Measurements from ENCODE around the gene TMEM238L. TPM values are rescaled to one million over a fixed set of nuclear protein-coding genes. Genes with fewer than 3 reads are reported as not detected.
A peak's percentile ranks its signal among the peaks of the same experiment; 100 is the strongest.

The TMEM238L gene
- total RNA-seq, 3 donors from 2014 or later, result 47.5 to 122 (median 76.5) TPM

DNA sequence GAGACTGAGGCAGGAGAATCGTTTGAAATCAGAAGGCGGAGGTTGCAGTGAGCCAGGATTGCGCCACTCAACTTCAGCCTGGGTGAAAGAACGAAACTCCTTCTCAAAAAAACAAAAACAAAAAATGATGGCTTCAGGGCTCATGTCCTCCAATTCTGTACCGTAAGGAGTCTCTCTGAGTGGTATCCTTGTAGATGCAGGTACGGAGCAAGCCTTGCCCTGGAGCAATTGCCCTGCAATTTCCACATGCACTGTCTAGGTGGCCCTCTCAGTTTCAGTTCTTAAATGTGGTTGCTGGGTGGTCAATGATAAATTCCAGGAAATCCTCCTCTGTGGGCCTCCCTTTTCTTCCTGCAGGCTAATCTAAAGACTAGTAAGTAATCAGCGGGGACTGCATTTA lies 10.6 kb downstream of the TMEM238L start:
- intact Hi-C loops (cut with DNase I, micrococcal nuclease), result no loop called here
- DNase-seq, result no peak

DNA sequence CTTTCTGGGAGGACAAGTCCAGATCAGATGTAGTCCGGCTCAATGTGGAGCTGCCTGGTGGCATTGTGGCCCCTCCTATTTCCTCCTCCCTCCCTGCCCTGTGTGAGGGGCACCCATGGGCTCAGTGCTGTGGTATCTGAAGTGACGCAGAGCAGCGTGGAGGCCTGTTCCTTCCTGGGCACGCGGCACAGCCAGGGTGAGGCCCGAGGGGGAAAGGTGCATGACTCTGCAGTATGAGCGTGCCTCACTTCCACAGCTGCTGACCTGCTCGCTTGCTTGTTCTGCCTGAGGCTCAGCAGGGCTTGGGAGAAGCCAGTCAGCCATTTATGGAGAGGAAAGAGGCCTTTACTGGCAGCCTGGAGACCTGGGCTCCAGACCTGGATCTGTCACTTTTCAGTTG lies 11.7 kb downstream of the TMEM238L start:
- H3K4me1 ChIP-seq (ENCODE audit: low read depth), result peaks cover 19% of the 10 kb centered on the region

More for the DNA sequence above, 10.6 kb downstream of the TMEM238L start:
- TF ChIP-seq, protein P1, sequence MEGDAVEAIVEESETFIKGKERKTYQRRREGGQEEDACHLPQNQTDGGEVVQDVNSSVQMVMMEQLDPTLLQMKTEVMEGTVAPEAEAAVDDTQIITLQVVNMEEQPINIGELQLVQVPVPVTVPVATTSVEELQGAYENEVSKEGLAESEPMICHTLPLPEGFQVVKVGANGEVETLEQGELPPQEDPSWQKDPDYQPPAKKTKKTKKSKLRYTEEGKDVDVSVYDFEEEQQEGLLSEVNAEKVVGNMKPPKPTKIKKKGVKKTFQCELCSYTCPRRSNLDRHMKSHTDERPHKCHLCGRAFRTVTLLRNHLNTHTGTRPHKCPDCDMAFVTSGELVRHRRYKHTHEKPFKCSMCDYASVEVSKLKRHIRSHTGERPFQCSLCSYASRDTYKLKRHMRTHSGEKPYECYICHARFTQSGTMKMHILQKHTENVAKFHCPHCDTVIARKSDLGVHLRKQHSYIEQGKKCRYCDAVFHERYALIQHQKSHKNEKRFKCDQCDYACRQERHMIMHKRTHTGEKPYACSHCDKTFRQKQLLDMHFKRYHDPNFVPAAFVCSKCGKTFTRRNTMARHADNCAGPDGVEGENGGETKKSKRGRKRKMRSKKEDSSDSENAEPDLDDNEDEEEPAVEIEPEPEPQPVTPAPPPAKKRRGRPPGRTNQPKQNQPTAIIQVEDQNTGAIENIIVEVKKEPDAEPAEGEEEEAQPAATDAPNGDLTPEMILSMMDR (IDR thresholded peaks at IDR 0.05), result no peak
- ATAC-seq, result no peak
- H3K4me3 ChIP-seq, result no peak overlapping the region
- H3K4me1 ChIP-seq (ENCODE audit: low read depth), result peaks cover 28% of the 10 kb centered on the region
- no peaks in the 10 kb centered on the region for H3K9me3 ChIP-seq
- no peaks in the 10 kb centered on the region for H3K36me3 ChIP-seq (ENCODE audit: low read depth)

DNA sequence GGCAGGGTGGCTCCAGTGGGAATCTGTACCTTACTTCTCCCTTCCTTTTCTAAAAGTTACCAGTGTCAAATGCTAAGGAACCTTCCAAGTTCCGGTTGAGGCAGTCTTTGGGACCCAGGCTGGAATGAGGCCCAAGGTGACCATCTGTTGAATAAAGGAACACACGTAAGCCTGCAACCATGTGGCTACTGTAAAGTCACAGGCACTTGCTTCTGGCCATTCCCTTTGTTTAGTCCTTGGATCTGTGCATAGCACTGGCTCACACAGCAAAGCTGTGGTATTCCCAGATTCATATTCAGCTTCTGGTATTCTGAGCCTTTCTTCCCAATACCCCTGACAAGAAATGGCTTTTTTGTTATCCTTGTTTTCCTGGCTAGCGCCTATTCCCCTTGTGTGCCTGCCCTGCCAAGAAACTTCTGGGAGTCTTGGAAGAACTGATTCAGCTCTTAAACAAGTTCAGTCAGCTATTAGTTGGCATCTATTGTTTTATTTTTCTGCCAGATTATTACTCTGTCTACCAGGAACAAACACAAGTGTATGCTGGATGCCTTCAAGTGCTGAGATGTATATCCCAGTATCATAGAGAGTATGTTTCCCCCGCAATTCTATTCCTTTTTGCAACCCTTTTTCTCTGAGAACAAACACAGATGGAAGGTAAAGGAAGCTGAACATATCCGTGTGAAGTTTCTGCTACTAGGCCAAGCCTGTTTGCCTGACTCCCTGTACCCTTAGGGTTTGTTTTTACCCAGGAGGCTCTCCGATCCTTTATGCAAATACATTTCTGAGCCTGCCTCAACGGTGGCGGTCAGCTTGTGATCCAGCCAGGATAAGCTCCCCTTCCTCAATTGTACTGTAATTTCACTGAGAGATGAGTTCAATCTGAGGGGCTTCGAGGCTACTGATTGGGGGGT lies 13.2 kb downstream of the TMEM238L start:
- no peaks in the 10 kb centered on the region for H3K9me3 ChIP-seq
- H3K4me1 ChIP-seq (ENCODE audit: low read depth), result peaks cover 23% of the 10 kb centered on the region
- TF ChIP-seq, protein P1 (IDR thresholded peaks at IDR 0.05), result no peak
- intact Hi-C loops (cut with DNase I, micrococcal nuclease), result no loop called here
- DNase-seq, result peak in 1 of 3 donors; percentile 74
- H3K4me3 ChIP-seq, result no peak overlapping the region
- ATAC-seq, result peak; percentile 48
- H3K36me3 ChIP-seq (ENCODE audit: low read depth), result no peaks in the 10 kb centered on the region

More for the DNA sequence above, 11.7 kb downstream of the TMEM238L start:
- TF ChIP-seq, protein P1 (IDR thresholded peaks at IDR 0.05), result no peak
- peak in 2 of 3 donors; percentile 68 to 70 for DNase-seq
- peak; percentile 77 for ATAC-seq
- no peaks in the 10 kb centered on the region for H3K9me3 ChIP-seq
- intact Hi-C loops (cut with DNase I, micrococcal nuclease), result no loop called here
- H3K4me3 ChIP-seq, result no peak overlapping the region
- no peaks in the 10 kb centered on the region for H3K36me3 ChIP-seq (ENCODE audit: low read depth)

DNA sequence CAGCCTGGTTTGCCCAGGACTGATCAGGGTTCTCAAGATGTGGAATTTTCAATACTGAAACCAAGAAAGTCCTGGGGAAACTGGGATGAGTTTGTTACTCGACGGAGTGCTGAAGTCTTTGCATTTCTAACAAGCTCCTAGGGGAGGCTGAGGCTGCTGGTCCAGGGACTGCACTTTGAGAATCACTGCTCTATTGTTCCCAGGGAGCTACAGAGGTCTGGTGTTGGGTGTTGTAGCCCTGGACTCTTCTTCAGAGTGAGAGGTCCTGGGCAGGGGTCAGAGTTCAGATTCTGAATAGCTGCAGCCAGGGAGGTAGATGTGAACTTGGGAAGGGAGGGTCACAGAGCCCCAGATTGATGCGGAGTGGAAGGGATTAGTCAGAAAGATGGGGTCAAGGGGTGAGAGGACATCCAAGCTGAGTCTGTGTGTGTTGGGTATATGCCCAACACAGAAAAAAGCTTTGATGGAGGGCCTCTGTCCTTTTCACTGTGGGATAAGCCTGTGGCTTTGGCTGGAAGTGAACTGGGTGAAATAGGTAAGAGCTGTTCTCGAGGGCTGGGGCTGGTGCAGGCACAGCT lies 14.1 kb downstream of the TMEM238L start:
- TF ChIP-seq, protein P1 (IDR thresholded peaks at IDR 0.05), result no peak
- ATAC-seq (no peak), DNase-seq (no peak)
- intact Hi-C loops (cut with DNase I, micrococcal nuclease), result no loop called here
- H3K4me3 ChIP-seq, result no peak overlapping the region
- H3K4me1 ChIP-seq (ENCODE audit: low read depth), result peaks cover 31% of the 10 kb centered on the region
- H3K9me3 ChIP-seq, result no peaks in the 10 kb centered on the region
- H3K36me3 ChIP-seq (ENCODE audit: low read depth), result no peaks in the 10 kb centered on the region

DNA sequence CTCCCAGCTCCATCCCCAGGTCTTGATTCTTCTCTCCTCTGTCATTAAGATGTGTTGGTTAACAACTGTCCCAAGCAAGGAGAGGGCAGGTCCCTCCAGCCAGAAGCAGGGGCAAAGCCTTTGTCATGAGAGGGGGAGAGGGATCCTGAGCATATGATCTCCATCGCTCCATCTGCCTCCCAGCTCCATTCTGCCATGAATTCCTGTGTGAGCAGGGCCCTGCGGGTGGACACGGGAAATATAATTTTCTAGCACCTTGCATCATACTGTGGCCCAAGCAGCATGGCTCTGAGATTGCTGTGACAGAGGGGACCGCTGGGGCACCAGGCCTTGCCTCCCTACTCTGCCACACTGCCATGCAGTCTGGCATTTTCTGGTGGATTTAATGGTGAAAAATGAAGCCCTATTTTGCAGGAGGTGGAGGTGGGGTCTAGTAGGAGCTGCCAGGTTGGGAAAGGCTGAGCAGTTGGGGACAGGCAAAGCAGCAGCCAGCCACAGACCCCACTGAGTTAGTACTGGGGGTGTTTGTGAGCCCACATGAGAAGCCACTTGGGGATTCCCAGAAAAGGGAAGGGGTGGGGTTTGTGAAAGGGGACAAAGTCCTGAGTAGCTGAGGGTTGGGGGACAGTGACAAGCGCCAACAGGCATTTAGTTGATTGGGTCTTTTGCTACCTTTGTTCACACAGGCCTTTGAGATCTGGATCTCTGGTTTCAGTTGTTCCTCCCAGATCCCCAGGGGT lies 16.4 kb downstream of the TMEM238L start:
- intact Hi-C loops (cut with DNase I, micrococcal nuclease), result no loop called here
- Histone ChIP-seq H3K4me3 (no peak overlapping the region), H3K9me3 (no peaks in the 10 kb centered on the region), H3K36me3 (ENCODE audit: low read depth) (no peaks in the 10 kb centered on the region), H3K4me1 (ENCODE audit: low read depth) (peaks cover 31% of the 10 kb centered on the region)
- ATAC-seq, result no peak
- TF ChIP-seq, protein P1 (IDR thresholded peaks at IDR 0.05), result no peak
- no peak for DNase-seq
